GM13977 (cell line): ENCODE measurements around the gene TSHZ1.

Source experiments
- DNase-seq: peaks from one replicate; pipeline ENCODE4 v3.0.0; 2012; ENCODE audit warnings: low spot score
- in situ Hi-C: fragments of 300-500 bp; cut with MboI; formaldehyde crosslinking; loops from one replicate; pipeline ENCODE4 v1.12.0; 2022; ENCODE audit warnings: low sequenced_read_pairs, low pct_unique_long_range_greater_than_20kb, mixed read lengths, inconsistent platforms; ENCODE audit not compliant: unreplicated experiment
- TF ChIP-seq, protein P1 (sequence below): IDR thresholded peaks from 2 replicates; pipeline ENCODE4 v1.5.1; 2012; ENCODE audit warnings: mild to moderate bottlenecking, control low read depth; ENCODE audit not compliant: insufficient read depth; ENCODE audit errors: extremely low read depth, missing control alignments

Gene TSHZ1

DNA sequence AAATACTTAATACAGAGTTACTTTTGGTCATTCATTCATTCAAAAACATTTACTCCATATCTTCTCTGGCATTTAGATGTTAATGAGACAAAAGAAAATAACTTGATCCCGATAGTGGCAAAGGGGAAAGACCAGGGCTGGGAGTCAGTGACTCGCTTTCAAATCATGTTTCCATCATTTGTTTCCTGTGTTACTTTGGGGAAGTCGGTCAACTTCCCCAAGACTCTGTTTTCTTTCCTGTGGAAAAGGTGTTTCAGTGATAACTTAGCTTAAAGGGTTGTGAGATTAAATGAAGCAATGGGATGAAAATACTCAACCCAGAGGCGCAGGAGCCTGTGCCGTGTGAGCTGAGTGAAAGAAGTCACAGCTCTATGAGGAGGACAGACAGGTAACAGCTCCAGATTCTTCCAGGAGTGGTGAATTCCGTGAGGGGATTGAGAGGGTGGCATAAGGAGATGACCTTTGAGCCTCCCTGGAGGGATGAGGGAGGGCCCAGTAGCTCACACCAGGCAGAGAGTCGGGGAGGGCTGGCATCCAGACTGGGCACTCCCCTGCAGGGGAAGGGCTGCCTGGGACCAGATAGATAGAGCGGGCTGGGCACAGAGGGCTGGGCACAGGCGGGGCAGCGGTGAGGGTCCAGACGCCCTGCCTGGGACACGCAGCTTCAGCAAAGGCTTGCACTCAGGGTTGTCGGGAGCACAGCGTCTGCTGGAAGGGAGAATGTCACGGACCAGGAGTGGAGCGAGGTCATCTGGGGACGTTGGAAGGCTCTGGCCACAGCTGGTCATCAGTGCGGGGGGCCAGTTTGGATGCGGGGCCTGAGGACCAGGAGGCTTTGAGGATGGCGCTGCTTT is 70.1 kb downstream of the TSHZ1 start:
- in situ Hi-C loops = no loop called here
- DNase-seq = no peak
- TF ChIP-seq, protein P1, sequence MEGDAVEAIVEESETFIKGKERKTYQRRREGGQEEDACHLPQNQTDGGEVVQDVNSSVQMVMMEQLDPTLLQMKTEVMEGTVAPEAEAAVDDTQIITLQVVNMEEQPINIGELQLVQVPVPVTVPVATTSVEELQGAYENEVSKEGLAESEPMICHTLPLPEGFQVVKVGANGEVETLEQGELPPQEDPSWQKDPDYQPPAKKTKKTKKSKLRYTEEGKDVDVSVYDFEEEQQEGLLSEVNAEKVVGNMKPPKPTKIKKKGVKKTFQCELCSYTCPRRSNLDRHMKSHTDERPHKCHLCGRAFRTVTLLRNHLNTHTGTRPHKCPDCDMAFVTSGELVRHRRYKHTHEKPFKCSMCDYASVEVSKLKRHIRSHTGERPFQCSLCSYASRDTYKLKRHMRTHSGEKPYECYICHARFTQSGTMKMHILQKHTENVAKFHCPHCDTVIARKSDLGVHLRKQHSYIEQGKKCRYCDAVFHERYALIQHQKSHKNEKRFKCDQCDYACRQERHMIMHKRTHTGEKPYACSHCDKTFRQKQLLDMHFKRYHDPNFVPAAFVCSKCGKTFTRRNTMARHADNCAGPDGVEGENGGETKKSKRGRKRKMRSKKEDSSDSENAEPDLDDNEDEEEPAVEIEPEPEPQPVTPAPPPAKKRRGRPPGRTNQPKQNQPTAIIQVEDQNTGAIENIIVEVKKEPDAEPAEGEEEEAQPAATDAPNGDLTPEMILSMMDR = no peak

DNA sequence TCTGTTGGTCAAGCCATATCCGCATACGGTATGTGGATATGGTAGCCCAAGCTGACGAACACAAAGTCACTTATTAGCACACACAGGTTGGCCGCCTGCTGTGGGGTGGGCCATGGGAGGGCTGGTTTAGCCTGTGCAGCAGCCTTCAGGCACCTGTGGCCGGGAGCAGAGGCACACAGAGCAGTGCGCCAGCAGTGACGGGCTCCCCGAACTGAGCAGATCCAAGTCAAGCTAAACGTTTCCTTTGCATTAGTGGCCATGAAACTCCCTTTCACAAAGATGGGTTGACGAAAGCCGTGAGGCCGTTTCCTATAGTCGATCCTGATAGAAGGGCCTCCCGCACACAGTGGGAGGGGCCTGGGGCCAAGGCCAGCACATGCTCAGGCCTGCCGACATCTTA is 72.1 kb downstream of the TSHZ1 start:
- in situ Hi-C loops = no loop called here
- no peak for DNase-seq
- TF ChIP-seq, protein P1 = no peak

DNA sequence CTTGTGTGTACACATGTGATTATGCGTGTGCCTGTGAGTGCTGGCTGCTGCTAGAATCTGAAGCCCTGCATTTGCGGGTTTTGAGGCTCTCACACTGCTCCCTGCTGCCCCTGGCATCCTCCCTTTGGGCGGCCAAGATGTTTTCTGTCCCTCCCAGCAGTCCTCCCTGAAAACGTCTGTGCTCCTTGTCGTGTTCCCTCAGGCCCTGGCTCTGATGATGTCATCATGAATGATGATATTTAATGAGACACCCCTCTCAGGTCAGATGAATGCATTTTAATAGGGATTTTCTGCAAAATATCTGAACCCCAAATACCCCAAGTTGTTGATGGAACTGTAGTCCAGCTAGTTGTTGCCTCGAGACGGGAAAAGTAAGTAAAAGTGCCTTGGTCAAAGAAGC is 73.1 kb downstream of the TSHZ1 start:
- no peak for DNase-seq
- TF ChIP-seq, protein P1 = no peak
- in situ Hi-C loops = no loop called here

DNA sequence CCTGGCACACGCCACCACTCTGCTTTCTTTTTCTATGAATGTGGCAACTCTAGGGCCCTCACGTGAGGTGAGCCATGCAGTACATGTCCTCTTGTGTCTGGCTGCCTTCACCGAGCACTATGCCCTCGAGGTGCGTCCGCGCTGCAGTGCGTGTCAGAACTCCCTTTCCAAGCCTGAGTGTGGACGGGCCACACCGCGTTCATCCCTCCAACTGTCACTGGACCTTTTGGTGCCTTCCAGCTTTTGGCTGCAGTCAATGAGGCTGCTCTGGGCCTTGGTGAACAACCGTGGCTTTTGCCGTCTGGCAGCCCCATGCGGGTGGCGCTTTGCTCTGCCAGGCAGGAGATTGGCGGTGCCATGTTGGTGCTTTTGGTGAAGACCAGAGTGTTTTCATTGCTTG is 74.0 kb downstream of the TSHZ1 start:
- in situ Hi-C loops = no loop called here
- TF ChIP-seq, protein P1 = no peak
- DNase-seq = no peak

DNA sequence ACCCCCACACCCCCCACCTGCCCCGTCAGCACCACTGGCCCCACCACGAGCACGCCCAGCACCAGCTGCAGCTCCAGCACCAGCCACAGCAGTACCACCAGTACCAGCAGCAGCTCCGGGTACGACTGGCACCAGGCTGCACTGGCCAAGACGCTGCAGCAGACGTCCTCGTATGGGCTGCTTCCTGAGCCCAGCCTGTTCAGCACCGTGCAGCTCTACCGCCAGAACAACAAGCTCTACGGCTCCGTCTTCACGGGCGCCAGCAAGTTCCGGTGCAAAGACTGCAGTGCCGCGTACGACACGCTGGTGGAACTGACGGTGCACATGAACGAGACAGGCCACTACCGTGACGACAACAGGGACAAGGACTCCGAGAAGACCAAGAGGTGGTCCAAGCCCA is 75.3 kb downstream of the TSHZ1 start:
- TF ChIP-seq, protein P1 = no peak
- in situ Hi-C loops = no loop called here
- DNase-seq = no peak

DNA sequence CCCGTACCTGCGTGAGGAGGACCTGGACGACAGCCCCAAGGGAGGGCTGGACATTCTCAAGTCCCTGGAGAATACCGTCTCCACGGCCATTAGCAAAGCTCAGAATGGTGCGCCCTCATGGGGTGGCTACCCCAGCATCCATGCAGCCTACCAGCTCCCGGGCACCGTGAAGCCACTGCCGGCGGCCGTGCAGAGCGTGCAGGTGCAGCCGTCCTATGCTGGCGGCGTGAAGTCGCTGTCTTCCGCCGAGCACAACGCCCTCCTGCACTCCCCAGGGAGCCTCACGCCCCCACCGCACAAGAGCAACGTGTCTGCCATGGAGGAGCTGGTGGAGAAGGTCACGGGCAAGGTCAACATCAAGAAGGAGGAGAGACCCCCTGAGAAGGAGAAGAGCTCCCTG is 76.4 kb downstream of the TSHZ1 start:
- no peak for DNase-seq
- in situ Hi-C loops = no loop called here
- TF ChIP-seq, protein P1 = no peak

DNA sequence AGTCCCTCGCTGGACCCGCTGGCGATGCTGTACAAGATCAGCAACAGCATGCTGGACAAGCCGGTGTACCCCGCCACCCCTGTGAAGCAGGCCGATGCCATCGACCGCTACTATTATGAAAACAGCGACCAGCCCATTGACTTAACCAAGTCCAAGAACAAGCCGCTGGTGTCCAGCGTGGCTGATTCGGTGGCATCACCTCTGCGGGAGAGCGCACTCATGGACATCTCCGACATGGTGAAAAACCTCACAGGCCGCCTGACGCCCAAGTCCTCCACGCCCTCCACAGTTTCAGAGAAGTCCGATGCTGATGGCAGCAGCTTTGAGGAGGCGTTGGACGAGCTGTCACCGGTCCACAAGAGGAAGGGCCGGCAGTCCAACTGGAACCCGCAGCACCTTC is 77.1 kb downstream of the TSHZ1 start:
- TF ChIP-seq, protein P1 = no peak
- DNase-seq = no peak
- in situ Hi-C loops = no loop called here
